ENCODE results near the gene TRIP13. TPM values are rescaled to one million over a fixed set of nuclear protein-coding genes. Genes with fewer than 3 reads are reported as not detected.
A peak's percentile ranks its signal among the peaks of the same experiment; 100 is the strongest.

The TRIP13 gene
- total and polyA plus RNA-seq, 9 of the 15 experiments (the other 6 are each of a cell fraction or from before 2014, with no cell fraction given): 24.1 to 116 (median 53.2) TPM

DNA sequence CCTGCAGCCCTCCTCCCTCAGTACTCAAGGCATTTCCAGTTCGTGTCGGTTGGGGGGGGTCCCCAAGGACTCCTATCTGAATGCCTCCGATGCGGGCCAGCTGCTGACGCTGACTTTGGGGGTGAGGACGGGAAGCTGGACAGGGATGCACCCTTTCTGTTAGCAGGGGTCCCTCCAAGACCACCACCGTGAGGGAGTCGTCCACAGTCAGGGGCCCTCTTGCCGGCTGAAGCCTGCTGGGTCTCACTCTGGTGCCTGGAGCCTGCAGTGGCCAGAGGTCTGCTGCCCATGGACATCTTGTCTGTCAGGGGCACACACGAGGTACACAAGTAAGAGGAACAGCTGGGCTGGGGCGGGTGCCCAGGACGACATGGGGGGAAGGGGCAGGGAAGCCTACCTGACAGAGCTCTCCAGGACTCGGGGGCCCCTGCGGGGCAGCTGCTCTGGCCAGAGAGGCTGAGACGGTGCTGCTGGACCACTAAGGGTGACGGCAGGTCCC, 32.8 kb upstream of the TRIP13 start:
- no peak for TF ChIP-seq RBM39 (optimal IDR thresholded peaks at IDR 0.05; ENCODE audit: low read depth, low read length)
- peak; percentile 3; the same call in 1 of the 2 replicates for TF ChIP-seq TFAP4 (CRISPR knock-in tag; IDR thresholded peaks at IDR 0.05; ENCODE audit: borderline replicate concordance)
- no peak for TF ChIP-seq TCF7L2 (IDR thresholded peaks at IDR 0.05; ENCODE audit: low read depth, low read length)
- TF ChIP-seq NCOR1 (IDR thresholded peaks at IDR 0.05): no peak
- peak; percentile 47; the same call in 1 of the 2 replicates for TF ChIP-seq POLR2G (IDR thresholded peaks at IDR 0.05; ENCODE audit: low read depth, low read length)
- TF ChIP-seq, protein P1, sequence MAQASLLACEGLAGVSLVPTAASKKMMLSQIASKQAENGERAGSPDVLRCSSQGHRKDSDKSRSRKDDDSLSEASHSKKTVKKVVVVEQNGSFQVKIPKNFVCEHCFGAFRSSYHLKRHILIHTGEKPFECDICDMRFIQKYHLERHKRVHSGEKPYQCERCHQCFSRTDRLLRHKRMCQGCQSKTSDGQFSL (CRISPR knock-in tag; IDR thresholded peaks at IDR 0.05): peak; percentile 62
- TF ChIP-seq, protein P1 (tag; IDR thresholded peaks at IDR 0.05): no peak
- TF ChIP-seq BCOR (IDR thresholded peaks at IDR 0.05): no peak
- no peak for TF ChIP-seq HEY1 (CRISPR knock-in tag; IDR thresholded peaks at IDR 0.05; ENCODE audit: borderline replicate concordance)
- no peak for TF ChIP-seq ZHX1 (conservative IDR thresholded peaks at IDR 0.05; ENCODE audit: low read length)
- no peak for TF ChIP-seq DIDO1 (tag; IDR thresholded peaks at IDR 0.05; ENCODE audit: low read depth)
- TF ChIP-seq ETV1 (tag; conservative IDR thresholded peaks at IDR 0.05; ENCODE audit: low read depth): no peak
- no peak for TF ChIP-seq HCFC1 (IDR thresholded peaks at IDR 0.05; ENCODE audit: low read depth, low read length)
- DNase-seq (ENCODE audit: extremely low read depth in 1 of 4, low spot score in 3 of 4) (no peak), FAIRE-seq (no peak), ATAC-seq (no peak)
- CTCF ChIA-PET (ENCODE audit: low intra/inter-chr PET ratio): no interaction called here
- in situ Hi-C loops (cut with MboI) (no loop called here), intact Hi-C loops (cut with micrococcal nuclease) (loop anchor here (10.0 kb wide), 1 partner anchor 185 kb away; no protein-coding TSS in a partner anchor)
- 84% methylated on average over 16 of the region's 16 CpGs for WGBS (ENCODE audit: insufficient coverage, low coverage, missing lambda C conversion rate)
- H3K4me3 ChIP-seq: no peak overlapping the region
- no peak overlapping the region for H3K4me2 ChIP-seq (ENCODE audit: insufficient read depth, low read length)
- no TSS peak for BruUV-seq (replicated peaks)
- H3K27me3 ChIP-seq (ENCODE audit: control insufficient read depth in 2 of 2, insufficient read depth in 2 of 2, low read length in 2 of 2): no peaks in the 10 kb centered on the region
- no peaks in the 10 kb centered on the region for H3K9me3 ChIP-seq (replicated peaks; ENCODE audit: control insufficient read depth, insufficient read depth, low read depth, low read length)
- H3K4me1 ChIP-seq (replicated peaks in 1 of 2; ENCODE audit: control insufficient read depth in 2 of 2, insufficient read depth in 2 of 2, low read length in 2 of 2): peaks cover 0 to 41% of the 10 kb centered on the region in 2 experiments; a peak in 2 of 5 replicates
- peak overlapping the region in 1 of 2 experiments; percentile 4; a peak in 1 of 4 replicates for H3K9ac ChIP-seq (ENCODE audit: insufficient read depth in 1 of 2, low read depth in 2 of 2, low read length in 2 of 2)
- no peak overlapping the region for H3K27ac ChIP-seq (ENCODE audit: extremely low read depth, low read depth, low read length)
- H3K79me2 ChIP-seq (ENCODE audit: control insufficient read depth, insufficient read depth, low read length): no peaks in the 10 kb centered on the region
- peaks cover 19% of the 10 kb centered on the region for H4K20me1 ChIP-seq (replicated peaks; ENCODE audit: control insufficient read depth, insufficient read depth, low read length)
- H2AFZ ChIP-seq (ENCODE audit: low read depth, low read length): no peak overlapping the region
- H3K36me3 ChIP-seq (ENCODE audit: control insufficient read depth, insufficient read depth, low read length): peaks cover 27% of the 10 kb centered on the region; the same call in 2 of the 3 replicates
- POLR2A ChIA-PET: interaction anchor here (0.6 kb wide), 2 partner anchors 27 to 253 kb away, joined by 3 read pairs; no protein-coding TSS in a partner anchor
- no peaks in the 10 kb centered on the region for H3K9me1 ChIP-seq (ENCODE audit: control insufficient read depth, insufficient read depth, low read length)

Data from K562 (cell line).